Activated effector memory CD4-positive, alpha-beta T cell treated with anti-CD3 and anti-CD28 coated beads, Interleukin-2, amount 50 U/mL, for 16 hours (primary cell): ENCODE results near the gene DNAJC4.

Experiments used
- DNase-seq: peaks from one replicate; pipeline ENCODE4 v3.0.0-alpha.2; 2020

Gene DNAJC4

GRCh38 chr11:64230171-64230984, at the start of gene DNAJC4:
TSS of gene DNAJC4 (plus strand) at chr11:64230548. CDS start at chr11:64230855, 307 bp downstream.
- peak; percentile 95 for DNase-seq

GRCh38 chr11:64180891-64181290, 49.5 kb upstream of the DNAJC4 start:
- no peak for DNase-seq

- DNase-seq, result peak; percentile 68
Observed at GRCh38 chr11:64181506-64182411, 48.6 kb upstream of the DNAJC4 start.

- no peak for DNase-seq
Observed at GRCh38 chr11:64183890-64184289, 46.5 kb upstream of the DNAJC4 start.

GRCh38 chr11:64185175-64185692, 45.1 kb upstream of the DNAJC4 start:
- DNase-seq, result no peak

GRCh38 chr11:64185693-64186491, 44.5 kb upstream of the DNAJC4 start, which contains the start of gene STIP1:
TSS of gene STIP1 (plus strand) at chr11:64186171. CDS start at chr11:64186262, 91 bp downstream.
- DNase-seq, result peak; percentile 100

GRCh38 chr11:64186492-64187165, 43.7 kb upstream of the DNAJC4 start:
- DNase-seq, result peak; percentile 80

- no peak for DNase-seq
Observed at GRCh38 chr11:64192434-64192833, 37.9 kb upstream of the DNAJC4 start.

- no peak for DNase-seq
Observed at GRCh38 chr11:64196626-64197025, 33.7 kb upstream of the DNAJC4 start.

GRCh38 chr11:64198511-64198910, 31.8 kb upstream of the DNAJC4 start:
- no peak for DNase-seq

GRCh38 chr11:64201543-64201942, 28.8 kb upstream of the DNAJC4 start:
- DNase-seq, result no peak

- no peak for DNase-seq
Observed at GRCh38 chr11:64202992-64203391, 27.4 kb upstream of the DNAJC4 start.

- no peak for DNase-seq
Observed at GRCh38 chr11:64203421-64204079, 26.8 kb upstream of the DNAJC4 start.

- DNase-seq, result no peak
Observed at GRCh38 chr11:64204080-64204440, 26.3 kb upstream of the DNAJC4 start.

- DNase-seq, result peak; percentile 92
Observed at GRCh38 chr11:64204464-64204989, 25.8 kb upstream of the DNAJC4 start.

GRCh38 chr11:64206457-64207255, 23.7 kb upstream of the DNAJC4 start, which contains the start of gene FERMT3:
TSS of gene FERMT3 (plus strand) at chr11:64206721. CDS start at chr11:64207365, 644 bp downstream.
- peak; percentile 89 for DNase-seq

- peak; percentile 93 for DNase-seq
Observed at GRCh38 chr11:64207256-64208085, 22.9 kb upstream of the DNAJC4 start.

GRCh38 chr11:64208086-64208795, 22.1 kb upstream of the DNAJC4 start:
- no peak for DNase-seq
